PC-9 (cell line): ENCODE measurements around the gene MPPED2.

Source experiments
- CTCF ChIP-seq: fragments of 200-600 bp; sonication (generic); conservative IDR thresholded peaks from 2 replicates; pipeline ENCODE4 v1.6.1; 2017; ENCODE audit warnings: mixed run types, antibody characterized with exemption, mild to moderate bottlenecking, moderate library complexity
- EZH2 ChIP-seq: fragments of 200-600 bp; sonication (generic); IDR thresholded peaks from 2 replicates; pipeline ENCODE4 v1.8.0; 2017; ENCODE audit warnings: antibody characterized with exemption, low read depth

GRCh38 chr11:30459306-30459705, 126.8 kb downstream of the MPPED2 start:
- TF ChIP-seq EZH2 (no peak), CTCF (no peak)
